HG02588 (cell line): ENCODE results near the gene ABCC1.
A peak's percentile ranks its signal among the peaks of the same experiment; 100 is the strongest.

Source experiments
- ATAC-seq: cut with Tn5 transposase; IDR thresholded peaks from one replicate; pipeline ENCODE4 v1.9.1; 2021; ENCODE audit warnings: mild to moderate bottlenecking, moderate library complexity; ENCODE audit not compliant: unreplicated experiment

ABCC1 gene

GRCh38 chr16:15988268-15989013 is 39.0 kb downstream of the ABCC1 start:
- ATAC-seq, result no peak

GRCh38 chr16:15990902-15991301 is 41.5 kb downstream of the ABCC1 start:
- no peak for ATAC-seq

GRCh38 chr16:15993128-15993527 is 43.7 kb downstream of the ABCC1 start:
- ATAC-seq, result no peak

- ATAC-seq, result no peak
These were observed 44.1 kb downstream of the ABCC1 start for GRCh38 chr16:15993541-15993940.

GRCh38 chr16:15993946-15994665 is 44.7 kb downstream of the ABCC1 start:
- no peak for ATAC-seq

- no peak for ATAC-seq
These were observed 47.2 kb downstream of the ABCC1 start for GRCh38 chr16:15996432-15997109.

GRCh38 chr16:16000685-16001084 is 51.3 kb downstream of the ABCC1 start:
- ATAC-seq, result no peak

- ATAC-seq, result no peak
These were observed 52.3 kb downstream of the ABCC1 start for GRCh38 chr16:16001596-16002255.

- ATAC-seq, result no peak
These were observed 54.4 kb downstream of the ABCC1 start for GRCh38 chr16:16003719-16004313.

- no peak for ATAC-seq
These were observed 54.9 kb downstream of the ABCC1 start for GRCh38 chr16:16004314-16004749.

- ATAC-seq, result no peak
These were observed 56.3 kb downstream of the ABCC1 start for GRCh38 chr16:16005721-16006120.

GRCh38 chr16:16006650-16007049 is 57.2 kb downstream of the ABCC1 start:
- ATAC-seq, result no peak

GRCh38 chr16:16007743-16008111 is 58.3 kb downstream of the ABCC1 start:
- ATAC-seq, result peak; percentile 71

- ATAC-seq, result no peak
These were observed 59.2 kb downstream of the ABCC1 start for GRCh38 chr16:16008666-16009065.

- no peak for ATAC-seq
These were observed 60.0 kb downstream of the ABCC1 start for GRCh38 chr16:16009401-16009800.

- no peak for ATAC-seq
These were observed 60.8 kb downstream of the ABCC1 start for GRCh38 chr16:16010194-16010593.

GRCh38 chr16:16012144-16012543 is 62.7 kb downstream of the ABCC1 start:
- ATAC-seq, result no peak

- no peak for ATAC-seq
These were observed 64.4 kb downstream of the ABCC1 start for GRCh38 chr16:16013812-16014211.

GRCh38 chr16:16014329-16015224 is 65.2 kb downstream of the ABCC1 start:
- no peak for ATAC-seq

GRCh38 chr16:16015849-16016248 is 66.4 kb downstream of the ABCC1 start:
- ATAC-seq, result no peak
